Calu3 (cell line): ENCODE measurements around the gene ARHGEF7. TPM values are rescaled to one million over a fixed set of nuclear protein-coding genes. Genes with fewer than 3 reads are reported as not detected.

Experiments
- BruUV-seq: library from RNA; stranded (reverse); fragments of 400-500 nt; replicated peaks from 2 replicates; lab custom pipeline; 2021; lab: Mats Ljungman, UMichigan
- CTCF ChIA-PET: fragments of 300-600 bp; sonication (Branson Sonifier 250); formaldehyde crosslinking; loops from one replicate; lab custom pipeline; 2022; ENCODE audit warnings: antibody characterized with exemption; lab: Charles Lee
- DNase-seq: peaks from one replicate; pipeline ENCODE4 v3.0.0; 2022
- H3K27ac Mint-ChIP-seq: one replicate; pipeline ENCODE4 v1.8.0; 2022; ENCODE audit warnings: mixed read lengths; ENCODE audit not compliant: unreplicated experiment
- H3K27me3 Mint-ChIP-seq: one replicate; pipeline ENCODE4 v1.8.0; 2022; ENCODE audit warnings: mixed read lengths; ENCODE audit not compliant: unreplicated experiment
- H3K36me3 Mint-ChIP-seq: one replicate; pipeline ENCODE4 v1.8.0; 2022; ENCODE audit warnings: mild to moderate bottlenecking, moderate library complexity, mixed read lengths; ENCODE audit not compliant: insufficient read depth, unreplicated experiment
- H3K4me1 Mint-ChIP-seq: one replicate; pipeline ENCODE4 v1.8.0; 2022; ENCODE audit warnings: mild to moderate bottlenecking, low read depth, mixed read lengths; ENCODE audit not compliant: unreplicated experiment
- H3K4me3 Mint-ChIP-seq: one replicate; pipeline ENCODE4 v1.8.0; 2022; ENCODE audit warnings: mild to moderate bottlenecking, low read depth, moderate library complexity, mixed read lengths; ENCODE audit not compliant: unreplicated experiment
- H3K9me3 Mint-ChIP-seq: one replicate; pipeline ENCODE4 v1.8.0; 2022; ENCODE audit warnings: low read depth, mixed read lengths; ENCODE audit not compliant: unreplicated experiment
- CTCF ChIP-seq: fragments of 200-600 bp; IDR thresholded peaks from one replicate; pipeline ENCODE4 v1.8.0; 2022; ENCODE audit warnings: antibody characterized with exemption; ENCODE audit not compliant: unreplicated experiment
- intact Hi-C: fragments of 100-400 bp; cut with micrococcal nuclease; formaldehyde crosslinking; loops from one replicate; pipeline ENCODE4 v1.10.0; 2022; ENCODE audit not compliant: unreplicated experiment
- total RNA-seq: library from RNA; stranded (reverse); gene quantifications from 2 replicates; pipeline ENCODE4 v1.2.3, GENCODE V29; 2022

The ARHGEF7 gene
- total RNA-seq, 1 experiment from 2014 or later: 17.7 TPM

- TF ChIP-seq CTCF: no peak
- no peak overlapping the region for H3K4me3 Mint-ChIP-seq
- H3K36me3 Mint-ChIP-seq: peaks cover 5% of the 10 kb centered on the region
- CTCF ChIA-PET: no interaction called here
- intact Hi-C loops: no loop called here
- no peak for DNase-seq
- no peaks in the 10 kb centered on the region for H3K4me1 Mint-ChIP-seq
- H3K27ac Mint-ChIP-seq: no peak overlapping the region
- no peaks in the 10 kb centered on the region for H3K27me3 Mint-ChIP-seq
- no peaks in the 10 kb centered on the region for H3K9me3 Mint-ChIP-seq
- BruUV-seq: no TSS peak
Observed at GRCh38 chr13:111303559-111303958, 188.4 kb downstream of the ARHGEF7 start.

- H3K27ac Mint-ChIP-seq: no peak overlapping the region
- CTCF ChIA-PET: no interaction called here
- H3K4me3 Mint-ChIP-seq: no peak overlapping the region
- no peak for TF ChIP-seq CTCF
- H3K9me3 Mint-ChIP-seq: no peaks in the 10 kb centered on the region
- no peak for DNase-seq
- peaks cover 5% of the 10 kb centered on the region for H3K36me3 Mint-ChIP-seq
- intact Hi-C loops: no loop called here
- BruUV-seq: no TSS peak
- H3K4me1 Mint-ChIP-seq: no peaks in the 10 kb centered on the region
- no peaks in the 10 kb centered on the region for H3K27me3 Mint-ChIP-seq
Observed at GRCh38 chr13:111304041-111304544, 189.0 kb downstream of the ARHGEF7 start.

- H3K36me3 Mint-ChIP-seq: peaks cover 5% of the 10 kb centered on the region
- no peaks in the 10 kb centered on the region for H3K9me3 Mint-ChIP-seq
- intact Hi-C loops: no loop called here
- H3K27me3 Mint-ChIP-seq: no peaks in the 10 kb centered on the region
- H3K4me1 Mint-ChIP-seq: no peaks in the 10 kb centered on the region
- BruUV-seq: no TSS peak
- CTCF ChIA-PET: no interaction called here
- H3K4me3 Mint-ChIP-seq: no peak overlapping the region
- no peak overlapping the region for H3K27ac Mint-ChIP-seq
- DNase-seq: no peak
- TF ChIP-seq CTCF: no peak
Observed at GRCh38 chr13:111304603-111305289, 189.6 kb downstream of the ARHGEF7 start.

GRCh38 chr13:111312944-111313590 lies 198.0 kb downstream of the ARHGEF7 start:
- intact Hi-C loops: no loop called here
- CTCF ChIA-PET: no interaction called here
- H3K9me3 Mint-ChIP-seq: peaks cover 2% of the 10 kb centered on the region
- H3K27ac Mint-ChIP-seq: no peak overlapping the region
- H3K36me3 Mint-ChIP-seq: peaks cover 3% of the 10 kb centered on the region
- no TSS peak for BruUV-seq
- no peak for TF ChIP-seq CTCF
- DNase-seq: no peak
- no peaks in the 10 kb centered on the region for H3K4me1 Mint-ChIP-seq
- no peaks in the 10 kb centered on the region for H3K27me3 Mint-ChIP-seq
- H3K4me3 Mint-ChIP-seq: no peak overlapping the region
